HepG2 (cell line): Measurements from ENCODE around the gene TSHZ1. TPM values are rescaled to one million over a fixed set of nuclear protein-coding genes. Genes with fewer than 3 reads are reported as not detected.

Experiments used
- ATAC-seq: fragments of 200-7000 bp; cut with Tn5 transposase; 3 replicates; pipeline ENCODE4 v1.9.1; 2020; ENCODE audit warnings: mild to moderate bottlenecking, moderate library complexity
- BruUV-seq: library from RNA; stranded (reverse); fragments of 400-500 nt; replicated peaks from 2 replicates; lab custom pipeline; 2021; lab: Mats Ljungman, UMichigan
- CTCF ChIA-PET: fragments of 300-600 bp; formaldehyde crosslinking; extraction: SDS; loops from one replicate; lab custom pipeline; 2021; ENCODE audit warnings: low total read pairs, inconsistent platforms, low intra/inter-chr PET ratio; lab: Yijun Ruan, JAX
- POLR2A ChIA-PET: fragments of 350-600 bp; sonication (Branson Sonifier 250); formaldehyde crosslinking; loops from one replicate; lab custom pipeline; 2020; ENCODE audit warnings: antibody characterized with exemption, inconsistent platforms; lab: Yijun Ruan, JAX
- DNase-seq: peaks from one replicate; pipeline ENCODE4 v3.0.0-alpha.2; 2015; ENCODE audit warnings: low spot score
- FAIRE-seq: peaks from 3 replicates; lab custom pipeline; 2011; peaks lifted over from hg19 to GRCh38; lab: Jason Lieb, UNC
- H2AFZ ChIP-seq: one replicate; pipeline ENCODE4 v1.6.1; 2011; ENCODE audit warnings: low read length, inconsistent platforms
- H3K27ac ChIP-seq: fragments of 300-600 bp; 3 replicates; pipeline ENCODE4 v1.8.0; 2011; ENCODE audit warnings: mixed run types, mild to moderate bottlenecking, mixed read lengths, low read length, inconsistent platforms; ENCODE audit not compliant: insufficient read depth; ENCODE audit errors: extremely low read length
- H3K27me3 ChIP-seq, 2 experiments: fragments of 200-600 bp in 1 of 2; 2 replicates in 1 of 2; 3 replicates in 1 of 2; pipeline versions ENCODE4 v1.6.0 to v1.8.0; 2011; ENCODE audit warnings: low read length in 2 of 2, mild to moderate bottlenecking in 2 of 2, moderate library complexity in 2 of 2, inconsistent platforms in 1 of 2; ENCODE audit not compliant: insufficient read depth in 2 of 2, control insufficient read depth in 1 of 2
- H3K36me3 ChIP-seq, 2 experiments: fragments of 200-600 bp in 1 of 2; replicated peaks in 1 of 2; 2 replicates in 1 of 2; 3 replicates in 1 of 2; pipeline versions ENCODE4 v1.5.1 to v1.8.0; 2011; ENCODE audit warnings: low read length in 2 of 2, inconsistent platforms in 1 of 2; ENCODE audit not compliant: insufficient read depth in 2 of 2, control insufficient read depth in 1 of 2
- H3K4me1 ChIP-seq: 2 replicates; pipeline ENCODE4 v1.5.1; 2012; ENCODE audit warnings: low read length, inconsistent platforms; ENCODE audit not compliant: insufficient read depth
- H3K4me2 ChIP-seq: 2 replicates; pipeline ENCODE4 v1.6.0; 2011; ENCODE audit warnings: low read depth, low read length, inconsistent platforms
- H3K4me3 ChIP-seq, 3 experiments: fragments of 200-600 bp in 1 of 3; sonication (generic), shearing (Covaris generic) in 1 of 3; replicated peaks in 1 of 3; 2 replicates each; pipeline ENCODE4 v1.5.1; 2011 to 2016; ENCODE audit warnings: low read length in 3 of 3, inconsistent platforms in 2 of 3, low read depth in 2 of 3, mild to moderate bottlenecking in 2 of 3, control low read depth in 1 of 3, mixed read lengths in 1 of 3; ENCODE audit not compliant: insufficient read depth in 1 of 3
- H3K79me2 ChIP-seq: one replicate; pipeline ENCODE4 v1.6.1; 2011; ENCODE audit warnings: low read length, inconsistent platforms; ENCODE audit not compliant: insufficient read depth
- H3K9ac ChIP-seq: 2 replicates; pipeline ENCODE4 v1.6.0; 2011; ENCODE audit warnings: mild to moderate bottlenecking, low read depth, low read length, inconsistent platforms; ENCODE audit not compliant: insufficient read depth
- H3K9me3 ChIP-seq: 2 replicates; pipeline ENCODE4 v1.5.1; 2012; ENCODE audit warnings: mild to moderate bottlenecking, low read length
- H4K20me1 ChIP-seq: 2 replicates; pipeline ENCODE4 v1.6.0; 2011; ENCODE audit warnings: inconsistent platforms, mild to moderate bottlenecking, low read length, moderate library complexity; ENCODE audit not compliant: insufficient read depth
- ARID4A ChIP-seq: sonication (generic); formaldehyde crosslinking; IDR thresholded peaks from 2 replicates; pipeline ENCODE4 v1.5.0; 2020; ENCODE audit warnings: mild to moderate bottlenecking, missing genetic modification reagents, borderline replicate concordance
- BHLHE40 ChIP-seq: IDR thresholded peaks from 2 replicates; pipeline ENCODE4 v1.6.1; 2011; ENCODE audit warnings: low read length, improper control_type of control experiment
- HNF1A ChIP-seq, 2 experiments: sonication (generic) in 1 of 2; formaldehyde crosslinking in 1 of 2; IDR thresholded peaks; 2 replicates each; pipeline versions ENCODE4 v1.4.0 to v1.6.1; 2016 to 2020; ENCODE audit warnings: borderline replicate concordance in 1 of 2, low read depth in 1 of 2, mild to moderate bottlenecking in 1 of 2, missing genetic modification reagents in 1 of 2
- HOXD1 ChIP-seq: sonication (generic); formaldehyde crosslinking; IDR thresholded peaks from 2 replicates; pipeline ENCODE4 v1.5.0; 2020; ENCODE audit warnings: missing genetic modification reagents
- JARID2 ChIP-seq: sonication (generic); formaldehyde crosslinking; IDR thresholded peaks from 2 replicates; pipeline ENCODE4 v1.8.1; 2023; ENCODE audit warnings: missing genetic modification reagents, inconsistent platforms; ENCODE audit not compliant: insufficient replicate concordance
- MTF1 ChIP-seq: sonication (generic); formaldehyde crosslinking; IDR thresholded peaks from 2 replicates; pipeline ENCODE4 v1.5.0; 2020; ENCODE audit warnings: missing genetic modification reagents
- MYNN ChIP-seq: sonication (generic); formaldehyde crosslinking; IDR thresholded peaks from 2 replicates; pipeline ENCODE4 v1.4.0; 2020; ENCODE audit warnings: mild to moderate bottlenecking, low read depth, missing genetic modification reagents
- MZF1 ChIP-seq: sonication (generic); formaldehyde crosslinking; IDR thresholded peaks from 2 replicates; pipeline ENCODE4 v1.8.1; 2023; ENCODE audit warnings: mild to moderate bottlenecking, missing genetic modification reagents, borderline replicate concordance
- PHF8 ChIP-seq: sonication (generic); formaldehyde crosslinking; IDR thresholded peaks from 2 replicates; pipeline ENCODE4 v1.5.0; 2020; ENCODE audit warnings: missing genetic modification reagents
- SMC3 ChIP-seq: IDR thresholded peaks from 2 replicates; pipeline ENCODE4 v1.6.1; 2011; ENCODE audit warnings: low read length, improper control_type of control experiment
- SRF ChIP-seq: IDR thresholded peaks from 2 replicates; pipeline ENCODE4 v1.6.1; 2011; ENCODE audit warnings: mild to moderate bottlenecking, low read depth, low read length, moderate library complexity
- SRSF4 ChIP-seq: fragments of 200-400 bp; formaldehyde crosslinking; IDR thresholded peaks from one replicate; pipeline ENCODE4 v1.6.1; 2018; ENCODE audit warnings: mild to moderate bottlenecking, low read depth, low read length, moderate library complexity; ENCODE audit not compliant: poor library complexity, severe bottlenecking
- ZBTB20 ChIP-seq: sonication (generic); formaldehyde crosslinking; IDR thresholded peaks from 2 replicates; pipeline ENCODE4 v1.8.1; 2023; ENCODE audit warnings: missing genetic modification reagents, low read depth, mild to moderate bottlenecking, borderline replicate concordance
- ZFP36 ChIP-seq: fragments of 150-350 bp; IDR thresholded peaks from 2 replicates; pipeline ENCODE4 v1.6.1; 2018; ENCODE audit warnings: borderline replicate concordance, low read length, low read depth; ENCODE audit not compliant: partially characterized antibody
- ZIK1 ChIP-seq: sonication (generic); formaldehyde crosslinking; IDR thresholded peaks from 2 replicates; pipeline ENCODE4 v1.5.0; 2020; ENCODE audit warnings: mild to moderate bottlenecking, low read depth, missing genetic modification reagents, borderline replicate concordance
- ZSCAN21 ChIP-seq: sonication (generic); formaldehyde crosslinking; IDR thresholded peaks from 2 replicates; pipeline ENCODE4 v1.8.0; 2022; ENCODE audit warnings: mild to moderate bottlenecking, missing genetic modification reagents, moderate library complexity, borderline replicate concordance
- WGBS: methylation state at CpG from one replicate; pipeline ENCODE4 v1.1.6; 2017; ENCODE audit warnings: low lambda C conversion rate; 5-methylcytosine and 5-hydroxymethylcytosine counted together
- in situ Hi-C: cut with HindIII; loops from 2 replicates; pipeline ENCODE4 v1.10.0; 2017; ENCODE audit warnings: low pct_unique_long_range_greater_than_20kb; ENCODE audit not compliant: extremely low pct_ligation_motif_present
- intact Hi-C: fragments of 100-400 bp; cut with micrococcal nuclease; formaldehyde crosslinking; loops from one replicate; pipeline ENCODE4 v1.10.0; 2022; ENCODE audit not compliant: unreplicated experiment
- polyA plus RNA-seq, 8 experiments: library from polyadenylated mRNA; depleted of rRNA in 3 of 8; stranded (reverse) in 7 of 8; unstranded in 1 of 8; fragments of >200 nt; fragmentation: Illumina TruSeq in 4 of 8; extraction: Trizol in 4 of 8; gene quantifications; 2 replicates each; pipeline versions ENCODE4 v1.2.1 to v1.2.3, GENCODE V29; 2011 to 2016; ENCODE audit warnings: low read depth in 4 of 8, missing spikeins in 1 of 8, mixed read lengths in 1 of 8; ENCODE audit not compliant: insufficient read depth in 1 of 8
- total RNA-seq, 5 experiments: library from RNA; depleted of rRNA; stranded (reverse); fragments of >200 nt; fragmentation: Illumina TruSeq; extraction: Trizol; gene quantifications; 2 replicates each; pipeline ENCODE4 v1.2.3, GENCODE V29; 2016; ENCODE audit warnings: low read depth in 1 of 5

The TSHZ1 gene
- total and polyA plus RNA-seq, 2 of the 13 experiments (the other 11 are each of a cell fraction or from before 2014, with no cell fraction given) = 2.5 to 2.7 TPM

GRCh38 chr18:75200605-75201280 is 9.9 kb upstream of the TSHZ1 start:
- Histone ChIP-seq H3K36me3 (peaks cover 2 to 13% of the 10 kb centered on the region in 2 experiments; a peak in 4 of 5 replicates), H3K79me2 (peaks cover 28% of the 10 kb centered on the region), H3K4me3 (no peak overlapping the region), H2AFZ (no peak overlapping the region), H3K27ac (no peak overlapping the region), H3K27me3 (no peaks in the 10 kb centered on the region), H3K9ac (no peak overlapping the region), H3K4me1 (peaks cover 6% of the 10 kb centered on the region), H3K4me2 (no peak overlapping the region), H4K20me1 (no peaks in the 10 kb centered on the region), H3K9me3 (no peaks in the 10 kb centered on the region)
- WGBS = 96% methylated on average over 7 of the region's 7 CpGs
- ATAC-seq = no peak
- DNase-seq = no peak
- ChIA-PET CTCF (no interaction called here), POLR2A (no interaction called here)
- in situ Hi-C loops = loop anchor here (25.0 kb wide), 1 partner anchor 913 kb away; the partner anchor contains the start of gene CYB5A
- intact Hi-C loops = no loop called here
- no peak for FAIRE-seq
- no TSS peak for BruUV-seq
- TF ChIP-seq BHLHE40 (no peak), HNF1A (IDR thresholded peaks at IDR 0.05; ENCODE audit: low read depth) (no peak), HNF1A (CRISPR knock-in tag; IDR thresholded peaks at IDR 0.05; ENCODE audit: borderline replicate concordance) (no peak), MYNN (no peak), ZSCAN21 (no peak), SRSF4 (no peak), MZF1 (CRISPR knock-in tag) (no peak), SMC3 (no peak), ZFP36 (no peak), ZIK1 (CRISPR knock-in tag) (no peak), ZBTB20 (CRISPR knock-in tag) (no peak), PHF8 (no peak), ARID4A (CRISPR knock-in tag) (no peak), JARID2 (CRISPR knock-in tag) (no peak), SRF (no peak), HOXD1 (CRISPR knock-in tag) (no peak), MTF1 (CRISPR knock-in tag) (no peak)
